OCI-LY7 (cell line): Measurements from ENCODE around the gene KLF11. TPM values are rescaled to one million over a fixed set of nuclear protein-coding genes. Genes with fewer than 3 reads are reported as not detected.

Experiments used
- BruUV-seq: library from RNA; stranded (reverse); fragments of 400-500 nt; replicated peaks from 2 replicates; lab custom pipeline; 2021; lab: Mats Ljungman, UMichigan
- CTCF ChIA-PET: fragments of 300-600 bp; sonication (Branson Sonifier 250); formaldehyde crosslinking; loops from one replicate; lab custom pipeline; 2022; ENCODE audit warnings: antibody characterized with exemption; ENCODE audit not compliant: unreplicated experiment; lab: Charles Lee
- POLR2A ChIA-PET: fragments of 300-600 bp; sonication (Branson Sonifier 250); formaldehyde crosslinking; loops from one replicate; lab custom pipeline; 2022; ENCODE audit warnings: antibody characterized with exemption; lab: Charles Lee
- DNase-seq: peaks from one replicate; pipeline ENCODE4 v3.0.0-alpha.2; 2015; ENCODE audit warnings: low spot score
- H2AFZ ChIP-seq: fragments of 200-600 bp; sonication (generic), shearing (Covaris generic); 2 replicates; pipeline ENCODE4 v1.6.1; 2014; ENCODE audit warnings: mild to moderate bottlenecking, antibody characterized with exemption, low read length, moderate library complexity
- H3K27ac ChIP-seq: fragments of 200-600 bp; sonication (generic); 2 replicates; pipeline ENCODE4 v1.5.1; 2014; ENCODE audit warnings: mixed run types, low read depth, mild to moderate bottlenecking, moderate library complexity, low read length, inconsistent platforms; ENCODE audit not compliant: poor library complexity, severe bottlenecking
- H3K36me3 ChIP-seq: fragments of 200-600 bp; sonication (generic); 2 replicates; pipeline ENCODE4 v1.6.1; 2014; ENCODE audit warnings: mild to moderate bottlenecking, antibody characterized with exemption, low read length, moderate library complexity, mixed read lengths; ENCODE audit not compliant: insufficient read depth
- H3K4me1 ChIP-seq: fragments of 200-600 bp; sonication (generic); 2 replicates; pipeline ENCODE4 v1.5.1; 2014; ENCODE audit warnings: mild to moderate bottlenecking, low read length; ENCODE audit not compliant: insufficient read depth, poor library complexity, severe bottlenecking
- H3K4me2 ChIP-seq: fragments of 200-600 bp; sonication (generic); 2 replicates; pipeline ENCODE4 v1.6.1; 2014; ENCODE audit warnings: mild to moderate bottlenecking, low read length
- H3K4me3 ChIP-seq: fragments of 200-600 bp; sonication (generic); 2 replicates; pipeline ENCODE4 v1.5.1; 2014; ENCODE audit warnings: mild to moderate bottlenecking, low read depth, low read length; ENCODE audit not compliant: poor library complexity, severe bottlenecking
- H3K79me2 ChIP-seq: fragments of 200-600 bp; sonication (generic); 2 replicates; pipeline ENCODE4 v1.6.1; 2016; ENCODE audit warnings: low read depth, mild to moderate bottlenecking, low read length, moderate library complexity, mixed read lengths; ENCODE audit not compliant: insufficient read depth
- H3K9me2 ChIP-seq: fragments of 200-600 bp; sonication (generic); 2 replicates; pipeline ENCODE4 v1.6.1; 2016; ENCODE audit warnings: mild to moderate bottlenecking, low read length, mixed read lengths; ENCODE audit not compliant: insufficient read depth
- H3K9me3 ChIP-seq: fragments of 200-600 bp; sonication (generic); 2 replicates; pipeline ENCODE4 v1.6.1; 2014; ENCODE audit warnings: mild to moderate bottlenecking, mixed run types, low read length, mixed read lengths
- H4K20me1 ChIP-seq: fragments of 200-600 bp; sonication (generic); 2 replicates; pipeline ENCODE4 v1.6.1; 2014; ENCODE audit warnings: mild to moderate bottlenecking, antibody characterized with exemption, low read length, moderate library complexity, mixed read lengths; ENCODE audit not compliant: insufficient read depth
- CTCF ChIP-seq: fragments of 200-600 bp; sonication (generic); conservative IDR thresholded peaks from 2 replicates; pipeline ENCODE4 v1.5.1; 2014; ENCODE audit warnings: mild to moderate bottlenecking, antibody characterized with exemption, low read length, moderate library complexity, mixed read lengths
- EZH2phosphoT487 ChIP-seq: fragments of 200-600 bp; sonication (generic); IDR thresholded peaks from 2 replicates; pipeline ENCODE4 v1.6.1; 2018; ENCODE audit warnings: low read depth, borderline replicate concordance, mild to moderate bottlenecking, mixed run types, antibody characterized with exemption, low read length, moderate library complexity, mixed read lengths
- intact Hi-C: fragments of 100-400 bp; cut with micrococcal nuclease; formaldehyde crosslinking; loops from one replicate; pipeline ENCODE4 v1.10.0; 2022; ENCODE audit not compliant: unreplicated experiment
- total RNA-seq, 2 experiments: library from RNA; depleted of rRNA in 1 of 2; stranded (reverse); fragments of >200 nt in 1 of 2; shearing (Covaris generic) in 1 of 2; gene quantifications; 2 replicates each; pipeline ENCODE4 v1.2.3, GENCODE V29; 2014 to 2022

The KLF11 gene
- total RNA-seq, 2 experiments from 2014 or later: 6.5 to 14.9 TPM

- ChIA-PET POLR2A (no interaction called here), CTCF (no interaction called here)
- no TSS peak for BruUV-seq
- DNase-seq: no peak
- Histone ChIP-seq H3K4me3 (no peak overlapping the region), H3K9me3 (no peaks in the 10 kb centered on the region), H2AFZ (no peak overlapping the region), H3K4me1 (peaks cover 8% of the 10 kb centered on the region), H3K9me2 (no peaks in the 10 kb centered on the region), H3K4me2 (no peak overlapping the region), H4K20me1 (no peaks in the 10 kb centered on the region), H3K79me2 (no peaks in the 10 kb centered on the region), H3K36me3 (no peaks in the 10 kb centered on the region), H3K27ac (no peak overlapping the region)
- no peak for TF ChIP-seq CTCF
- no peak for TF ChIP-seq EZH2phosphoT487
- intact Hi-C loops: loop anchor here (5.0 to 10.0 kb wide), 3 partner anchors 405 to 485 kb away; partner anchors contain the start of genes ADAM17, ODC1 and YWHAQ
Observed at GRCh38 chr2:10039658-10040410, 3.5 kb upstream of the KLF11 start.

GRCh38 chr2:10041711-10042110 is 1.6 kb upstream of the KLF11 start:
- no peaks in the 10 kb centered on the region; the same call in 1 of the 2 replicates for H3K79me2 ChIP-seq
- peaks cover 8% of the 10 kb centered on the region for H3K4me1 ChIP-seq
- H3K4me2 ChIP-seq: no peak overlapping the region
- DNase-seq: no peak
- intact Hi-C loops: loop anchor here (5.0 to 10.0 kb wide), 3 partner anchors 403 to 487 kb away; partner anchors contain the start of genes ADAM17, ODC1 and YWHAQ
- H4K20me1 ChIP-seq: no peaks in the 10 kb centered on the region
- BruUV-seq: no TSS peak
- CTCF ChIA-PET: no interaction called here
- no peak for TF ChIP-seq EZH2phosphoT487
- TF ChIP-seq CTCF: no peak
- no peak overlapping the region for H3K27ac ChIP-seq
- H3K36me3 ChIP-seq: no peaks in the 10 kb centered on the region
- no peak overlapping the region for H2AFZ ChIP-seq
- no peaks in the 10 kb centered on the region for H3K9me3 ChIP-seq
- no peaks in the 10 kb centered on the region for H3K9me2 ChIP-seq
- POLR2A ChIA-PET: no interaction called here
- H3K4me3 ChIP-seq: no peak overlapping the region
